B cell (primary cell): ENCODE data around the gene MRPL52. TPM values are rescaled to one million over a fixed set of nuclear protein-coding genes. Genes with fewer than 3 reads are reported as not detected.

ENCODE experiments used
- ATAC-seq: fragments of 200-7000 bp; cut with Tn5 transposase; one replicate; pipeline ENCODE4 v1.10.0; 2021; ENCODE audit warnings: low read depth, mild to moderate bottlenecking, moderate number of reproducible peaks, moderate library complexity
- CTCF ChIA-PET: fragments of 350-600 bp; sonication (Branson Sonifier 250); formaldehyde crosslinking; loops from one replicate; lab custom pipeline; 2021; ENCODE audit warnings: antibody characterized with exemption, inconsistent platforms; lab: Charles Lee
- POLR2A ChIA-PET: fragments of 350-600 bp; sonication (Branson Sonifier 250); formaldehyde crosslinking; loops from one replicate; lab custom pipeline; 2021; ENCODE audit warnings: antibody characterized with exemption; lab: Charles Lee
- DNase-seq: peaks from one replicate; pipeline ENCODE4 v3.0.0; 2013
- H2AFZ ChIP-seq: 2 replicates; pipeline ENCODE4 v1.6.1; 2012; ENCODE audit warnings: mild to moderate bottlenecking, low read depth, low read length; ENCODE audit not compliant: insufficient read depth, poor library complexity, severe bottlenecking
- H3K27ac ChIP-seq, 2 donors: 1 replicate in 1 of 2; 2 replicates in 1 of 2; pipeline ENCODE4 v1.5.1; 2012 to 2013; ENCODE audit warnings: low read length in 2 of 2, mild to moderate bottlenecking in 2 of 2, moderate library complexity in 1 of 2
- H3K27me3 ChIP-seq, 4 experiments: fragments of 200-600 bp in 1 of 4; sonication (generic) in 1 of 4; replicated peaks in 1 of 4; 1 replicate in 2 of 4; 2 replicates in 2 of 4; pipeline versions ENCODE4 v1.6.1 to v1.7.0; 2013 to 2016; ENCODE audit warnings: low read length in 3 of 4, mild to moderate bottlenecking in 2 of 4, mixed read lengths in 1 of 4, moderate library complexity in 1 of 4; ENCODE audit not compliant: insufficient read depth in 4 of 4, control insufficient read depth in 3 of 4; ENCODE audit errors: control extremely low read depth in 1 of 4
- H3K36me3 ChIP-seq, 2 experiments: replicated peaks in 1 of 2; 1 replicate in 1 of 2; 2 replicates in 1 of 2; pipeline versions ENCODE4 v1.6.1 to v1.7.1; 2013; ENCODE audit warnings: low read length in 1 of 2; ENCODE audit not compliant: insufficient read depth in 2 of 2, control insufficient read depth in 1 of 2; ENCODE audit errors: control extremely low read depth in 1 of 2, extremely low read depth in 1 of 2
- H3K4me1 ChIP-seq, 2 donors: fragments of 200-600 bp in 1 of 2; sonication (generic) in 1 of 2; 1 replicate in 1 of 2; 2 replicates in 1 of 2; pipeline versions ENCODE4 v1.5.1 to v1.6.1; 2013 to 2017; ENCODE audit warnings: low read length in 2 of 2; ENCODE audit not compliant: control insufficient read depth in 2 of 2, insufficient read depth in 2 of 2
- H3K4me2 ChIP-seq: replicated peaks from 2 replicates; pipeline ENCODE3; 2012; ENCODE audit warnings: mild to moderate bottlenecking, low read depth, low read length; ENCODE audit not compliant: poor library complexity, severe bottlenecking
- H3K4me3 ChIP-seq, 5 experiments: fragments of 200-600 bp in 1 of 5; sonication (generic) in 1 of 5; 1 replicate in 3 of 5; 2 replicates in 2 of 5; pipeline versions ENCODE4 v1.5.1 to v1.7.0; 2011 to 2016; ENCODE audit warnings: low read length in 4 of 5, mild to moderate bottlenecking in 4 of 5, low read depth in 2 of 5, control low read depth in 1 of 5, moderate library complexity in 1 of 5; ENCODE audit not compliant: insufficient read depth in 1 of 5; ENCODE audit errors: control extremely low read depth in 1 of 5, extremely low read depth in 1 of 5
- H3K79me2 ChIP-seq: fragments of 200-600 bp; sonication (generic); one replicate; pipeline ENCODE4 v1.6.0; 2016; ENCODE audit warnings: low read length; ENCODE audit not compliant: control insufficient read depth, insufficient read depth
- H3K9ac ChIP-seq: fragments of 200-600 bp; sonication (generic); 2 replicates; pipeline ENCODE4 v1.6.1; 2017; ENCODE audit warnings: mild to moderate bottlenecking, low read length, moderate library complexity
- H3K9me3 ChIP-seq, 3 donors: one replicate each; pipeline versions ENCODE4 v1.6.1 to v1.7.1; 2013; ENCODE audit warnings: low read length in 2 of 3; ENCODE audit not compliant: control insufficient read depth in 2 of 3, insufficient read depth in 1 of 3; ENCODE audit errors: control extremely low read depth in 1 of 3
- H4K20me1 ChIP-seq: 2 replicates; pipeline ENCODE4 v1.6.0; 2012; ENCODE audit warnings: mild to moderate bottlenecking, low read length; ENCODE audit not compliant: insufficient read depth, control insufficient read depth, poor library complexity, severe bottlenecking
- H3K27ac Mint-ChIP-seq: one replicate; pipeline ENCODE4 v1.8.0; 2021; ENCODE audit warnings: mixed read lengths
- H3K27me3 Mint-ChIP-seq: one replicate; pipeline ENCODE4 v1.8.0; 2021; ENCODE audit warnings: mixed read lengths
- H3K4me1 Mint-ChIP-seq: one replicate; pipeline ENCODE4 v1.8.0; 2021; ENCODE audit warnings: mixed read lengths
- H3K4me3 Mint-ChIP-seq: one replicate; pipeline ENCODE4 v1.8.0; 2021; ENCODE audit warnings: mixed read lengths
- H3K9me3 Mint-ChIP-seq: one replicate; pipeline ENCODE4 v1.8.0; 2022; ENCODE audit warnings: mixed read lengths; ENCODE audit not compliant: insufficient read depth
- EZH2 ChIP-seq: IDR thresholded peaks from 2 replicates; pipeline ENCODE4 v1.6.1; 2012; ENCODE audit warnings: borderline replicate concordance, low read depth, mild to moderate bottlenecking, moderate library complexity, low read length; ENCODE audit not compliant: insufficient read depth, poor library complexity, severe bottlenecking
- WGBS: methylation state at CpG from one replicate; pipeline ENCODE4 v1.1.5; 2013; ENCODE audit warnings: missing lambda C conversion rate; ENCODE audit not compliant: insufficient coverage; 5-methylcytosine and 5-hydroxymethylcytosine counted together
- intact Hi-C: fragments of 100-400 bp; cut with micrococcal nuclease; formaldehyde crosslinking; loops from one replicate; pipeline ENCODE4 v1.10.0; 2022
- polyA plus RNA-seq: library from polyadenylated mRNA; depleted of rRNA; stranded (reverse); fragments of >200 nt; gene quantifications from 2 replicates; pipeline ENCODE4 v1.2.3, GENCODE V29; 2012
- total RNA-seq, 2 donors: library from RNA; stranded (reverse); fragments of 120-200 nt in 1 of 2; gene quantifications; 1 replicate in 1 of 2; 2 replicates in 1 of 2; pipeline versions ENCODE4 v1.2.3 to v1.2.4, GENCODE V29; 2013 to 2022
- TF ChIP-seq, protein P1 (sequence below): fragments of 200-600 bp; IDR thresholded peaks from one replicate; pipeline ENCODE4 v1.8.0; 2022; ENCODE audit warnings: antibody characterized with exemption, mild to moderate bottlenecking

The MRPL52 gene
- total and polyA plus RNA-seq, 2 donors (not counting 1 experiment from before 2014, with no cell fraction given) = 37.4 to 91.6 TPM

DNA sequence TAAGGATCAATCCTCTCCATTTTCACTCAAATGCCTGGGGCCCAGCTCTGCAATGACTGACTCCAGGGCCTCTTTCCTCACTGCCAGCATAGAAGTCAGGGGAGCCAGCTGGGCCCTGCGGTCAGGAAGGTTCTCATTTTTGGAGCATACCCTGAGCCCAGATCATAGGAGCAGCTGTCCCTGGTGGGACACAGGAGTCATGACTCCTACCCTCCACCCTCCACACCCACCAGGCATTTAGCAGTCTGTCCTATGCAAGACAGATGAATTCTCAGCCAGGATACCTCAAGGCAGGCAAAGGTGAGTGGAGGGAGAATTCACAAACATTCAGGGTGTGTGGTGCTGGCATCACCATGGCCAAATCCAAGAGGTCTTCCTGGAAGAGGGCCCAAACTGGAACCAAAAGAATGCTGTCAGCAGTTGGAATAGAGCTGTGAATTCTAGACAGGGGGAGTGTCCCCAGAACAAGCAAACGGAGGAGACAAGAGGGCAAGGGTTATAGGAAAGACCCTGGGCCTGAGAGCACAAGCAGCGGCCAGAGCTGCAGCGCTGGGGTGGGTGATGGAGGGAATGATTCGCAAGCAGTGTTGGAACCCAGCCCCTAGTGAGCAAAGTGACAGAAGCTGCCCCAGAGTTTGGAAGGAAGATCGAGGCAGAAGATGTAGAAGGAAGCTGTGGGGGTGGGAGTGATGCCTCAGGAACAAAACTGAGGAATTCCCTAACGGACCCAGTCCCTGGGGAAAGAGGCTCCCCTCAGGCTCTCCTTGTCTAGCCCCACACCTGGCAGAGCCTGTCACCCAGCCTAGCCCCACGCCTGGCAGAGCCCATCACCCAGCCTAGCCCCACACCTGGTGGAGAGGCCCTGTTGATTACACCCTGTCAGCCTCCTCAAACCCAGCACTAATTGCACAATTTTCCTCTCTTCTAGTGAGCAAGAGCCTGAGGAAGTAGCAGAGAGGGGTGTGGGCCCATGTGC, 48.9 kb downstream of the MRPL52 start:
- Histone ChIP-seq H3K36me3 (peaks cover 2 to 62% of the 10 kb centered on the region in 2 experiments), H3K79me2 (peaks cover 25% of the 10 kb centered on the region), H3K27me3 (no peaks in the 10 kb centered on the region), H3K4me2 (no peak overlapping the region), H3K4me1 (peaks cover 16 to 26% of the 10 kb centered on the region in 2 donors), H3K4me3 (no peak overlapping the region), H3K9me3 (no peaks in the 10 kb centered on the region), H3K27ac (no peak overlapping the region), H4K20me1 (peaks cover 35% of the 10 kb centered on the region), H2AFZ (no peak overlapping the region), H3K9ac (no peak overlapping the region)
- POLR2A ChIA-PET = no interaction called here
- Mint-ChIP-seq H3K27me3 (no peaks in the 10 kb centered on the region), H3K4me1 (peaks cover 37% of the 10 kb centered on the region), H3K4me3 (no peak overlapping the region), H3K9me3 (no peaks in the 10 kb centered on the region), H3K27ac (peak overlapping the region; percentile 43)
- WGBS = 98% methylated on average over 6 of the region's 8 CpGs
- DNase-seq (no peak), ATAC-seq (no peak)
- intact Hi-C loops = no loop called here
- CTCF ChIA-PET = interaction anchor here (1.1 to 1.2 kb wide), 2 partner anchors 17 to 22 kb away, joined by 3 to 4 read pairs; no protein-coding TSS in a partner anchor
- TF ChIP-seq EZH2 = no peak
- TF ChIP-seq, protein P1, sequence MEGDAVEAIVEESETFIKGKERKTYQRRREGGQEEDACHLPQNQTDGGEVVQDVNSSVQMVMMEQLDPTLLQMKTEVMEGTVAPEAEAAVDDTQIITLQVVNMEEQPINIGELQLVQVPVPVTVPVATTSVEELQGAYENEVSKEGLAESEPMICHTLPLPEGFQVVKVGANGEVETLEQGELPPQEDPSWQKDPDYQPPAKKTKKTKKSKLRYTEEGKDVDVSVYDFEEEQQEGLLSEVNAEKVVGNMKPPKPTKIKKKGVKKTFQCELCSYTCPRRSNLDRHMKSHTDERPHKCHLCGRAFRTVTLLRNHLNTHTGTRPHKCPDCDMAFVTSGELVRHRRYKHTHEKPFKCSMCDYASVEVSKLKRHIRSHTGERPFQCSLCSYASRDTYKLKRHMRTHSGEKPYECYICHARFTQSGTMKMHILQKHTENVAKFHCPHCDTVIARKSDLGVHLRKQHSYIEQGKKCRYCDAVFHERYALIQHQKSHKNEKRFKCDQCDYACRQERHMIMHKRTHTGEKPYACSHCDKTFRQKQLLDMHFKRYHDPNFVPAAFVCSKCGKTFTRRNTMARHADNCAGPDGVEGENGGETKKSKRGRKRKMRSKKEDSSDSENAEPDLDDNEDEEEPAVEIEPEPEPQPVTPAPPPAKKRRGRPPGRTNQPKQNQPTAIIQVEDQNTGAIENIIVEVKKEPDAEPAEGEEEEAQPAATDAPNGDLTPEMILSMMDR = no peak

DNA sequence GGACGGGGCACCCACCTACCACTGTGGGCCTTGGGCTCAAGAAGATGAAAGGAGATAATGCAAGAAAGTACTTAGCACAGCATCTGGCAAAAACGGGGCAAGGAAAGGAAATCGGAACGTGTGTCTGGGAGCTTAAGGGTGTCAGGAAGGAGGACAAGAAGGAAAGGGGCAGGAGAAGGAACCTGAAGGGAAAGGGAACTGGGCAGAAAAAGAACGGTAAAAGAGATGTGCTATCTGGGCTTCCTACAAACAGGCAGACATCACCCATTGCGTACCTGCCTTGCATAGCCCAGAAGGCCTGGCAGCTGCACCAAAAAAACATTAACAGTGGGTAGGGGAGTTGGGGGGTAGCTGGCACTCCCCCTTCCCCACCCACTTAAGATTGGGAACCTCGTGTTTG, 52.4 kb downstream of the MRPL52 start:
- no peak overlapping the region for H3K9ac ChIP-seq
- no peaks in the 10 kb centered on the region for H3K9me3 ChIP-seq
- ATAC-seq = no peak
- Mint-ChIP-seq H3K27me3 (no peaks in the 10 kb centered on the region), H3K9me3 (no peaks in the 10 kb centered on the region), H3K27ac (peak overlapping the region; percentile 0), H3K4me3 (no peak overlapping the region), H3K4me1 (peaks cover 50% of the 10 kb centered on the region)
- peaks cover 8% of the 10 kb centered on the region for H3K79me2 ChIP-seq
- H3K27me3 ChIP-seq = no peaks in the 10 kb centered on the region
- H3K27ac ChIP-seq = no peak overlapping the region
- no peak overlapping the region for H2AFZ ChIP-seq
- ChIA-PET POLR2A (interaction anchor here (0.7 to 1.9 kb wide), 2 partner anchors 10 to 11 kb away, joined by 5 to 11 read pairs; partner anchors contain the start of gene LRP10), CTCF (interaction anchor here (1.3 to 7.0 kb wide), 10 partner anchors 10 to 1458 kb away, joined by 3 to 101 read pairs (median 3); partner anchors contain the start of genes ABHD4, LRP10 and RIPK3)
- intact Hi-C loops = no loop called here
- H3K4me3 ChIP-seq = no peak overlapping the region
- 68% methylated on average over 5 of the region's 7 CpGs for WGBS
- H3K4me2 ChIP-seq = no peak overlapping the region
- H3K4me1 ChIP-seq = peaks cover 24 to 51% of the 10 kb centered on the region in 2 donors
- H3K36me3 ChIP-seq = peaks cover 0 to 28% of the 10 kb centered on the region in 2 experiments
- H4K20me1 ChIP-seq = peaks cover 9% of the 10 kb centered on the region
- TF ChIP-seq, protein P1 = no peak
- TF ChIP-seq EZH2 = no peak
- DNase-seq = no peak
